Measurements from ENCODE around the gene FTO. TPM values are rescaled to one million over a fixed set of nuclear protein-coding genes. Genes with fewer than 3 reads are reported as not detected.

The FTO gene
- total RNA-seq, 1 donor from 2014 or later, result 106 TPM

- no peak overlapping the region for H3K4me3 Mint-ChIP-seq (ENCODE audit: unreplicated experiment)
- no peak overlapping the region for H3K27ac Mint-ChIP-seq (ENCODE audit: unreplicated experiment)
- no peaks in the 10 kb centered on the region for H3K4me1 Mint-ChIP-seq (ENCODE audit: low read depth, unreplicated experiment)
These were observed 144.5 kb downstream of the FTO start for GRCh38 chr16:53848277-53848942.

GRCh38 chr16:53848950-53849349 lies 145.0 kb downstream of the FTO start:
- Mint-ChIP-seq H3K27ac (ENCODE audit: unreplicated experiment) (no peak overlapping the region), H3K9me3 (ENCODE audit: unreplicated experiment) (peaks cover 3% of the 10 kb centered on the region), H3K4me1 (ENCODE audit: low read depth, unreplicated experiment) (no peaks in the 10 kb centered on the region), H3K36me3 (ENCODE audit: unreplicated experiment) (peaks cover 1% of the 10 kb centered on the region), H3K27me3 (ENCODE audit: unreplicated experiment) (no peaks in the 10 kb centered on the region), H3K4me3 (ENCODE audit: unreplicated experiment) (no peak overlapping the region)
- DNase-seq, result no peak
- TF ChIP-seq CTCF (IDR thresholded peaks at IDR 0.05; ENCODE audit: partially characterized antibody, unreplicated experiment), result no peak

More at GRCh38 chr16:53848277-53848942, 144.5 kb downstream of the FTO start:
- H3K36me3 Mint-ChIP-seq (ENCODE audit: unreplicated experiment), result no peaks in the 10 kb centered on the region
- DNase-seq, result no peak
- no peak for TF ChIP-seq CTCF (IDR thresholded peaks at IDR 0.05; ENCODE audit: partially characterized antibody, unreplicated experiment)
- H3K27me3 Mint-ChIP-seq (ENCODE audit: unreplicated experiment), result no peaks in the 10 kb centered on the region
- H3K9me3 Mint-ChIP-seq (ENCODE audit: unreplicated experiment), result peaks cover 2% of the 10 kb centered on the region

DNA sequence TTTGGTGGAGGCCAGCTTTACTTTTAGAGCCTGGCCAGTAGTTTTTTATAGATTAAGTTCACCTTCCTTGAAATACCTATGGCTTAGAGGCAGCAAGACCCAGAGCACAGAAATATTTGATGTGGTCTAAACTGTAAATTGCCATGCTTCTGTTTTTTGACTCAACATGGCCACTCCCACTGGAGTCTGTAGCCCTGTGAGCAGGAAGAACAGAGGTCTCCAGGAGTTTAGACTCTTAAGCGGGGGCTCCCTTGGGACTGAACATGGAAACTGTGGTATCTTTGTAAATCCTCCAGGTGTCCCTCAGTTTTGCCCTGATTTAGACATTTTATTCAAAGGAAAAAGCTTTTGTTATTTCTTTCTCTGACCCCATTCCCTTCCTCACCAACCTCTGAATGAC lies 145.6 kb downstream of the FTO start:
- TF ChIP-seq CTCF (IDR thresholded peaks at IDR 0.05; ENCODE audit: partially characterized antibody, unreplicated experiment), result no peak
- Mint-ChIP-seq H3K4me1 (ENCODE audit: low read depth, unreplicated experiment) (no peaks in the 10 kb centered on the region), H3K27me3 (ENCODE audit: unreplicated experiment) (peaks cover 3% of the 10 kb centered on the region), H3K4me3 (ENCODE audit: unreplicated experiment) (no peak overlapping the region), H3K27ac (ENCODE audit: unreplicated experiment) (no peak overlapping the region), H3K36me3 (ENCODE audit: unreplicated experiment) (peaks cover 8% of the 10 kb centered on the region), H3K9me3 (ENCODE audit: unreplicated experiment) (peaks cover 3% of the 10 kb centered on the region)
- DNase-seq, result no peak

DNA sequence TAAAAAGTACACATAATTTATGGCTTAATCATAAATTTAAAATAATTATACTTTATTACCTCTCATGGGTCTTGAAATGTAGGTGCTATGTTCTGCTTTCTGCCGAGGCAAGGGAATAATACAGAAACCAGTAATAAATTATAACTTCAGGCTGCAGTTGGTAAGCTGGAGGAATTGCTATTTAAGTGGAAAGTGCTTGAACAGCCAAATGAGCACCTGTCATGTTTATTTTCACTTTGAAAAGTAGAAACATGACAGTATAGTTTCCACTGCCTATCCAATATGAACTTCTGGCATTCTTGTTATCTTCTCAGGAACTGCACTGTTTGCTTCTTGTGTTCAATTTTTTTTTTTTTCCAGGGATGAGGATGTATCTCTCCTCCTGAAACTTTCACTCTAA lies 146.0 kb downstream of the FTO start:
- peaks cover 3% of the 10 kb centered on the region for H3K9me3 Mint-ChIP-seq (ENCODE audit: unreplicated experiment)
- peaks cover 3% of the 10 kb centered on the region for H3K27me3 Mint-ChIP-seq (ENCODE audit: unreplicated experiment)
- no peaks in the 10 kb centered on the region for H3K4me1 Mint-ChIP-seq (ENCODE audit: low read depth, unreplicated experiment)
- no peak for DNase-seq
- no peak overlapping the region for H3K4me3 Mint-ChIP-seq (ENCODE audit: unreplicated experiment)
- no peak overlapping the region for H3K27ac Mint-ChIP-seq (ENCODE audit: unreplicated experiment)
- peaks cover 8% of the 10 kb centered on the region for H3K36me3 Mint-ChIP-seq (ENCODE audit: unreplicated experiment)
- TF ChIP-seq CTCF (IDR thresholded peaks at IDR 0.05; ENCODE audit: partially characterized antibody, unreplicated experiment), result no peak

DNA sequence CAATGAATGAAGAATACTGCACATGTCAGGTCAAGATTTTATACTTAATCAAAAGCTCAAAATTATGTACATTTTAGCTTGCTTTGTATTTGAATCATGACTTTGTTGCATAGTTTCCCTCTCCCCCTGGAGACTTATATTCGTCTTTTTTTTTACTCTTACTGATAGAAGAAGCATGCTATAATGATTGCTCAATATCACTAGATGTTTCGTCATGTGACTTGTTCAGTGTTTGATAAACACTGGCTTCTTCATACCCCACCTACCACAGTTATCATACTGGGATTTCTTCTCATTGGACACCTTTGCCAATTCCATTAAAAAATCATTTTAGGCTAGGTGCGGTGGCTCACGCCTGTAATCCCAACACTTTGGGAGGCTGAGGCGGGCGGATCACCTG lies 148.7 kb downstream of the FTO start:
- H3K4me1 Mint-ChIP-seq (ENCODE audit: low read depth, unreplicated experiment), result no peaks in the 10 kb centered on the region
- H3K27me3 Mint-ChIP-seq (ENCODE audit: unreplicated experiment), result peaks cover 3% of the 10 kb centered on the region
- H3K9me3 Mint-ChIP-seq (ENCODE audit: unreplicated experiment), result peaks cover 1% of the 10 kb centered on the region
- no peak for DNase-seq
- TF ChIP-seq CTCF (IDR thresholded peaks at IDR 0.05; ENCODE audit: partially characterized antibody, unreplicated experiment), result no peak
- no peak overlapping the region for H3K4me3 Mint-ChIP-seq (ENCODE audit: unreplicated experiment)
- H3K36me3 Mint-ChIP-seq (ENCODE audit: unreplicated experiment), result peaks cover 8% of the 10 kb centered on the region
- no peak overlapping the region for H3K27ac Mint-ChIP-seq (ENCODE audit: unreplicated experiment)
